Nephron progenitor cell (in vitro differentiated cells): Measurements from ENCODE around the gene FOXK2.

Experiments used
- DNase-seq: peaks from one replicate; pipeline ENCODE4 v3.0.0; 2021
- H3K27ac Mint-ChIP-seq: 2 replicates; pipeline ENCODE4 v1.8.0; 2021; ENCODE audit warnings: mild to moderate bottlenecking, moderate library complexity, mixed read lengths
- H3K27me3 Mint-ChIP-seq: 2 replicates; pipeline ENCODE4 v1.8.0; 2021; ENCODE audit warnings: mild to moderate bottlenecking, low read depth, mixed read lengths; ENCODE audit not compliant: poor library complexity
- H3K36me3 Mint-ChIP-seq: 2 replicates; pipeline ENCODE4 v1.8.0; 2021; ENCODE audit warnings: low read depth, mixed read lengths
- H3K4me1 Mint-ChIP-seq: 2 replicates; pipeline ENCODE4 v1.8.0; 2021; ENCODE audit warnings: mixed read lengths
- H3K4me3 Mint-ChIP-seq: 2 replicates; pipeline ENCODE4 v1.8.0; 2021; ENCODE audit warnings: mild to moderate bottlenecking, moderate library complexity, mixed read lengths
- H3K9me3 Mint-ChIP-seq: 2 replicates; pipeline ENCODE4 v1.8.0; 2021; ENCODE audit warnings: mild to moderate bottlenecking, moderate library complexity, mixed read lengths
- TF ChIP-seq, protein P1 (sequence below): fragments of 200-600 bp; sonication (generic); IDR thresholded peaks from 2 replicates; pipeline ENCODE4 v1.5.0; 2021; ENCODE audit warnings: antibody characterized with exemption

FOXK2 gene

GRCh38 chr17:82565551-82565950, 46.0 kb downstream of the FOXK2 start:
- no peak for DNase-seq
- H3K27ac Mint-ChIP-seq, result no peak overlapping the region
- TF ChIP-seq, protein P1, sequence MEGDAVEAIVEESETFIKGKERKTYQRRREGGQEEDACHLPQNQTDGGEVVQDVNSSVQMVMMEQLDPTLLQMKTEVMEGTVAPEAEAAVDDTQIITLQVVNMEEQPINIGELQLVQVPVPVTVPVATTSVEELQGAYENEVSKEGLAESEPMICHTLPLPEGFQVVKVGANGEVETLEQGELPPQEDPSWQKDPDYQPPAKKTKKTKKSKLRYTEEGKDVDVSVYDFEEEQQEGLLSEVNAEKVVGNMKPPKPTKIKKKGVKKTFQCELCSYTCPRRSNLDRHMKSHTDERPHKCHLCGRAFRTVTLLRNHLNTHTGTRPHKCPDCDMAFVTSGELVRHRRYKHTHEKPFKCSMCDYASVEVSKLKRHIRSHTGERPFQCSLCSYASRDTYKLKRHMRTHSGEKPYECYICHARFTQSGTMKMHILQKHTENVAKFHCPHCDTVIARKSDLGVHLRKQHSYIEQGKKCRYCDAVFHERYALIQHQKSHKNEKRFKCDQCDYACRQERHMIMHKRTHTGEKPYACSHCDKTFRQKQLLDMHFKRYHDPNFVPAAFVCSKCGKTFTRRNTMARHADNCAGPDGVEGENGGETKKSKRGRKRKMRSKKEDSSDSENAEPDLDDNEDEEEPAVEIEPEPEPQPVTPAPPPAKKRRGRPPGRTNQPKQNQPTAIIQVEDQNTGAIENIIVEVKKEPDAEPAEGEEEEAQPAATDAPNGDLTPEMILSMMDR, result no peak
- H3K9me3 Mint-ChIP-seq, result no peaks in the 10 kb centered on the region
- H3K4me3 Mint-ChIP-seq, result no peak overlapping the region
- H3K4me1 Mint-ChIP-seq, result peaks cover 34% of the 10 kb centered on the region
- H3K36me3 Mint-ChIP-seq, result peaks cover 25% of the 10 kb centered on the region
- H3K27me3 Mint-ChIP-seq, result no peaks in the 10 kb centered on the region

DNA sequence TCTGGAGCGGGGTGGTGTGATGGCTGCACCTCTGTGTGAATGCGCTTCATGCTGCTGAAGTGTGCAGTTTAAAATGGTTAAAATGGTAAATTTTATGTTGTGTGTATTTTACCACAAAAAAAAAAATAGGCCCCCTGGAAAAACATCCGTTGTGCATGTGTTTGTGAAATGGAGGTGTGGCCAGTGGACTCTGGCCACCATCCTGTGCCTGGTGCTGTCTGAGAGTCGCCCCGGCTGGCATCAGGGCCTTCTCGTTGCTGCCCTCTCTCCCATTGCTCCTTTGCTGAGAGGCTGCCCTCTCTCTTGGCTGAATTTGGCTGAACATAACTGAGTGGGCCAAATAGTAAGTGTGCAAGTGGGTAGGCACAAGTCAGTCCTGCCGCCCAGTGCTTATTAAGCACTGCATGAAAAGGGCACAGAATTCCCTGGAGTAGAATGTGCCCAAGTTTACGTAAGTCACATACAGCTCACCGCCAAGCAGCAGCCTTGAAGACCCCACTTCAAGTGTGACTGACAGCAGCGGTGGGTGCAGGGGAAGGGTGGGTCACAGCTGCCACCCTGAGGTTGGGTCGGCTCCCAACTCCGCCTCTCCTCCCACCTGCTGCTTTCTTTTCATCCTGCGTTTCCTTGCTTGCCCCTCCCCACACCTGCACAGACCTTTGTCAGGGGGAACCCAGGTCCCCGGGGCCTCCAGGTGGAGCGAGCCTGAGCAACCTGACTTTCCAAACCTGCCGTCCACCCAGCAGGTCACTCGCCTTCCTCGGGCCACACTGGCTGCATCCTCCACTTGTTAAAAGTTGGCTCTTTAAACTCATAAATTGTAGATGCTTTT, 46.8 kb downstream of the FOXK2 start:
- no peak overlapping the region for H3K4me3 Mint-ChIP-seq
- H3K9me3 Mint-ChIP-seq, result no peaks in the 10 kb centered on the region
- no peak overlapping the region for H3K27ac Mint-ChIP-seq
- DNase-seq, result no peak
- no peaks in the 10 kb centered on the region for H3K27me3 Mint-ChIP-seq
- TF ChIP-seq, protein P1, result no peak
- H3K4me1 Mint-ChIP-seq, result peaks cover 29% of the 10 kb centered on the region
- H3K36me3 Mint-ChIP-seq, result peaks cover 25% of the 10 kb centered on the region

- no peak overlapping the region for H3K4me3 Mint-ChIP-seq
- no peak for DNase-seq
- TF ChIP-seq, protein P1, result no peak
- no peak overlapping the region for H3K27ac Mint-ChIP-seq
- no peaks in the 10 kb centered on the region for H3K9me3 Mint-ChIP-seq
- peaks cover 33% of the 10 kb centered on the region for H3K36me3 Mint-ChIP-seq
- H3K4me1 Mint-ChIP-seq, result peaks cover 31% of the 10 kb centered on the region
- no peaks in the 10 kb centered on the region for H3K27me3 Mint-ChIP-seq
Observed at GRCh38 chr17:82567286-82567685, 47.8 kb downstream of the FOXK2 start.

DNA sequence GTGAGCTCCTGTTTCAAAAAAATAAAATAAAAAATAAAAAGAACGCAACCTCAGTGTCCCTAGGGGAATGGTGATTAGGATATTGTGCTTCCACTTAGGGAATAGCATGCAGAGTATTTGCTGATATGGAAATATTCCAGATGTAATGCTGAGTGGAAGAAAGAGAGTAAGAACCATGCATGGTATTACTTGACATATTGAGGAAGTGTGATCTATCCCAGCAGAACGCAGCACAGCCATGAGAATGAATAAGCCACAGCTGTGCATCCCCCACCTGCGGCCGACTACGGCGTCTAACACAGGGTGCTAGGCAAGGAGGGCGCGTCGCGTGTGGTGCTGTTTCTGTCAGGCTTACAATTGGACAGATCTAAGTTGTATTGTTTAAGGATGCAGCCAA, 49.5 kb downstream of the FOXK2 start:
- H3K36me3 Mint-ChIP-seq, result peaks cover 41% of the 10 kb centered on the region
- peaks cover 40% of the 10 kb centered on the region for H3K4me1 Mint-ChIP-seq
- no peak for DNase-seq
- TF ChIP-seq, protein P1, result no peak
- no peaks in the 10 kb centered on the region for H3K27me3 Mint-ChIP-seq
- H3K9me3 Mint-ChIP-seq, result no peaks in the 10 kb centered on the region
- H3K27ac Mint-ChIP-seq, result no peak overlapping the region
- no peak overlapping the region for H3K4me3 Mint-ChIP-seq

DNA sequence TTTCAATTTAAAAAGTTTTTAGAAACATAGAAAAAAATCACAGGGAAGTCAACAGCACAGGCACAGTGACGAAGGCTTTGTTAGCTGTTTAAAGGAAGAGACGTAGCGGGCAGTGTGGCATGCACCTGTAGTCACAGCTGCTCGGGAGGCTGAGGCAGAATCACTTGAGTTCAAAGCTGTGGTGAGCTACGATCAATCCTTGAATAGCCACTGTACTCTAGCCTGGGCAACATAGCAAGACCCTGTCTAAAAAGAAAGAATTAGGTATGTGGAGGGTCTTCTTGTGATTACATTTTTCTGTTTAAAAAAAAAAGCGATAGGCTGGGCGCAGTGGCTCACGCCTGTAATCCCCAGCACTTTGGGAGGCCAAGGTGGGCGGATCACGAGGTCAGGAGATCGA, 50.1 kb downstream of the FOXK2 start:
- peaks cover 42% of the 10 kb centered on the region for H3K4me1 Mint-ChIP-seq

More for the DNA sequence above, 50.1 kb downstream of the FOXK2 start:
- peak overlapping the region; percentile 85 for H3K27ac Mint-ChIP-seq
- no peak for DNase-seq
- no peaks in the 10 kb centered on the region for H3K9me3 Mint-ChIP-seq
- H3K36me3 Mint-ChIP-seq, result peaks cover 43% of the 10 kb centered on the region
- no peaks in the 10 kb centered on the region for H3K27me3 Mint-ChIP-seq
- no peak overlapping the region for H3K4me3 Mint-ChIP-seq
- TF ChIP-seq, protein P1, result no peak
